Mammary epithelial cell (primary cell): ENCODE data around the gene OR2T6.

Experiments used
- CTCF ChIP-seq, 2 donors: IDR thresholded peaks in 1 of 2; conservative IDR thresholded peaks in 1 of 2; 2 replicates each; pipeline ENCODE4 v1.5.1; 2011 to 2012; ENCODE audit warnings: inconsistent platforms in 2 of 2, low read length in 2 of 2, mild to moderate bottlenecking in 2 of 2, control low read depth in 1 of 2, low read depth in 1 of 2; ENCODE audit not compliant: insufficient read depth in 1 of 2; ENCODE audit errors: extremely low read depth in 1 of 2
- EZH2 ChIP-seq: IDR thresholded peaks from 2 replicates; pipeline ENCODE4 v1.6.1; 2012; ENCODE audit warnings: low read length, inconsistent platforms, borderline replicate concordance

- no peak for TF ChIP-seq CTCF (conservative IDR thresholded peaks at IDR 0.05 in 1 of 2, IDR thresholded peaks at IDR 0.05 in 1 of 2; ENCODE audit: extremely low read depth in 1 of 2, insufficient read depth in 1 of 2, low read depth in 1 of 2, low read length in 2 of 2)
- TF ChIP-seq EZH2 = no peak
Observed at GRCh38 chr1:248375446-248375845, at the start of gene OR2T6.
